SK-N-SH treated with all-trans-retinoic acid at 6 μM for 48 hours (cell line): ENCODE data around the gene ZBTB32.

Experiments
- ARNTL ChIP-seq: fragments of 450-650 bp; formaldehyde crosslinking; IDR thresholded peaks from 2 replicates; pipeline ENCODE4 v1.5.0; 2020; ENCODE audit warnings: low read depth, mild to moderate bottlenecking, moderate library complexity, borderline replicate concordance
- BACH2 ChIP-seq: fragments of 250-450 bp; sonication (Bioruptor Pico); IDR thresholded peaks from 2 replicates; pipeline ENCODE4 v1.9.0; 2021; ENCODE audit warnings: mild to moderate bottlenecking, borderline replicate concordance
- CSDC2 ChIP-seq: fragments of 250-450 bp; sonication (Bioruptor Pico); IDR thresholded peaks from 2 replicates; pipeline ENCODE4 v1.5.0; 2020; ENCODE audit warnings: mild to moderate bottlenecking, moderate library complexity
- CSRNP3 ChIP-seq: fragments of 250-450 bp; sonication (Bioruptor Pico); IDR thresholded peaks from 2 replicates; pipeline ENCODE4 v1.5.1; 2021; ENCODE audit warnings: mild to moderate bottlenecking, moderate library complexity
- ISL1 ChIP-seq: fragments of 250-450 bp; sonication (Bioruptor Pico); IDR thresholded peaks from 2 replicates; pipeline ENCODE4 v2.1.2; 2022; ENCODE audit warnings: mild to moderate bottlenecking, moderate library complexity
- OSR1 ChIP-seq: fragments of 250-450 bp; sonication (Bioruptor Pico); IDR thresholded peaks from 2 replicates; pipeline ENCODE4 v1.8.0; 2022; ENCODE audit warnings: moderate library complexity, mild to moderate bottlenecking, inconsistent platforms
- POU6F1 ChIP-seq: fragments of 250-450 bp; sonication (Bioruptor Pico); IDR thresholded peaks from 2 replicates; pipeline ENCODE4 v1.8.0; 2021; ENCODE audit warnings: low read depth, mild to moderate bottlenecking, moderate library complexity, borderline replicate concordance
- PPARA ChIP-seq: fragments of 250-450 bp; sonication (Bioruptor Pico); IDR thresholded peaks from 2 replicates; pipeline ENCODE4 v1.5.0; 2020; ENCODE audit warnings: mild to moderate bottlenecking, borderline replicate concordance
- RARB ChIP-seq: fragments of 250-450 bp; sonication (Bioruptor Pico); IDR thresholded peaks from 2 replicates; pipeline ENCODE4 v1.8.0; 2021; ENCODE audit warnings: mild to moderate bottlenecking, moderate library complexity
- TOX ChIP-seq: fragments of 250-450 bp; sonication (Bioruptor Pico); IDR thresholded peaks from 2 replicates; pipeline ENCODE4 v1.8.0; 2021; ENCODE audit warnings: mild to moderate bottlenecking, moderate library complexity, borderline replicate concordance
- TSHZ2 ChIP-seq: fragments of 250-450 bp; sonication (Bioruptor Pico); IDR thresholded peaks from 2 replicates; pipeline ENCODE4 v1.5.0; 2020; ENCODE audit warnings: mild to moderate bottlenecking, moderate library complexity
- ZFP30 ChIP-seq: fragments of 450-650 bp; formaldehyde crosslinking; IDR thresholded peaks from 2 replicates; pipeline ENCODE4 v1.5.0; 2022; ENCODE audit warnings: mild to moderate bottlenecking, moderate library complexity

- TF ChIP-seq OSR1 (CRISPR knock-in tag), result no peak
- TF ChIP-seq CSRNP3 (CRISPR knock-in tag), result no peak
- TF ChIP-seq RARB (CRISPR knock-in tag), result no peak
- no peak for TF ChIP-seq TOX (CRISPR knock-in tag)
- no peak for TF ChIP-seq ARNTL (CRISPR knock-in tag)
- no peak for TF ChIP-seq ZFP30 (CRISPR knock-in tag)
- no peak for TF ChIP-seq TSHZ2 (CRISPR knock-in tag)
- TF ChIP-seq BACH2, result no peak
- no peak for TF ChIP-seq POU6F1 (CRISPR knock-in tag)
- no peak for TF ChIP-seq PPARA (CRISPR knock-in tag)
- no peak for TF ChIP-seq CSDC2 (CRISPR knock-in tag)
- TF ChIP-seq ISL1 (CRISPR knock-in tag), result no peak
These were observed 45.8 kb downstream of the ZBTB32 start for GRCh38 chr19:35750167-35750566.
